Measurements from ENCODE around the gene SCNN1G. TPM values are rescaled to one million over a fixed set of nuclear protein-coding genes. Genes with fewer than 3 reads are reported as not detected.
A peak's percentile ranks its signal among the peaks of the same experiment; 100 is the strongest.

SCNN1G gene
- total RNA-seq, 1 experiment from 2014 or later, result 1.3 TPM

- TF ChIP-seq ARID4B (CRISPR knock-in tag; IDR thresholded peaks at IDR 0.05; ENCODE audit: borderline replicate concordance), result no peak
- no peak for TF ChIP-seq HMGXB4 (CRISPR knock-in tag; IDR thresholded peaks at IDR 0.05)
- TF ChIP-seq NFATC4 (CRISPR knock-in tag; IDR thresholded peaks at IDR 0.05), result no peak
- TF ChIP-seq CREM (CRISPR knock-in tag; IDR thresholded peaks at IDR 0.05), result no peak
- TF ChIP-seq CTCF (IDR thresholded peaks at IDR 0.05), result no peak
Measured at GRCh38 chr16:23145186-23145585, 37.4 kb upstream of the SCNN1G start (continued).

GRCh38 chr16:23145608-23146007 is 36.9 kb upstream of the SCNN1G start:
- Mint-ChIP-seq H3K27me3 (ENCODE audit: low read depth) (peaks cover 6% of the 10 kb centered on the region), H3K4me3 (peak overlapping the region; percentile 23; the same call in 1 of the 2 replicates), H3K27ac (peak overlapping the region; percentile 91), H3K9me3 (no peaks in the 10 kb centered on the region), H3K4me1 (peaks cover 66% of the 10 kb centered on the region), H3K36me3 (no peaks in the 10 kb centered on the region)
- no peak for ATAC-seq
- no peak for DNase-seq (ENCODE audit: low spot score)
- TF ChIP-seq ZNF263 (CRISPR knock-in tag; IDR thresholded peaks at IDR 0.05; ENCODE audit: low read depth), result no peak
- TF ChIP-seq AR (CRISPR knock-in tag; IDR thresholded peaks at IDR 0.05), result no peak
- no peak for TF ChIP-seq OVOL2 (CRISPR knock-in tag; IDR thresholded peaks at IDR 0.05; ENCODE audit: borderline replicate concordance)
- POLR2A ChIA-PET, result no interaction called here
- CTCF ChIA-PET, result interaction anchor here (1.0 to 1.7 kb wide), 2 partner anchors 13 to 290 kb away, joined by 3 to 6 read pairs; no protein-coding TSS in a partner anchor

GRCh38 chr16:23146877-23147601 is 35.5 kb upstream of the SCNN1G start:
- H3K36me3 Mint-ChIP-seq, result no peaks in the 10 kb centered on the region
- no peak for DNase-seq (ENCODE audit: low spot score)
- POLR2A ChIA-PET, result no interaction called here
- H3K9me3 Mint-ChIP-seq, result no peaks in the 10 kb centered on the region
- H3K4me3 Mint-ChIP-seq, result peak overlapping the region; percentile 92
- no peak for ATAC-seq
- no peak overlapping the region; the same call in 1 of the 2 replicates for H3K27ac Mint-ChIP-seq
- H3K4me1 Mint-ChIP-seq, result peaks cover 66% of the 10 kb centered on the region
- CTCF ChIA-PET, result interaction anchor here (0.6 kb wide), 1 partner anchor 292 kb away, joined by 3 read pairs; no protein-coding TSS in a partner anchor
- peaks cover 12% of the 10 kb centered on the region for H3K27me3 Mint-ChIP-seq (ENCODE audit: low read depth)
- no peak for TF ChIP-seq TCF7 (CRISPR knock-in tag; IDR thresholded peaks at IDR 0.05; ENCODE audit: low read depth)
- TF ChIP-seq NR3C1 (CRISPR knock-in tag; conservative IDR thresholded peaks at IDR 0.05; ENCODE audit: low read depth), result no peak
- TF ChIP-seq ZNF425 (CRISPR knock-in tag; conservative IDR thresholded peaks at IDR 0.05), result no peak
- TF ChIP-seq SOX15 (CRISPR knock-in tag; IDR thresholded peaks at IDR 0.05), result no peak
- TF ChIP-seq STAT6 (CRISPR knock-in tag; conservative IDR thresholded peaks at IDR 0.05; ENCODE audit: low read depth), result no peak
- TF ChIP-seq CBFB (CRISPR knock-in tag; IDR thresholded peaks at IDR 0.05; ENCODE audit: low read depth), result no peak

Data from WTC11 (cell line).